Immature natural killer cell (primary cell): ENCODE data around the gene AP4S1. TPM values are rescaled to one million over a fixed set of nuclear protein-coding genes. Genes with fewer than 3 reads are reported as not detected.
"Not testable (repeated sequence)": the region's sequence is repeated elsewhere in the genome, so short reads cannot be mapped to it uniquely, and the experiment has no call there.

Experiments
- DNase-seq, 3 donors: peaks; one replicate each; pipeline ENCODE4 v3.0.0; 2022; ENCODE audit warnings: mixed read lengths in 1 of 3
- H3K27ac Mint-ChIP-seq, 6 donors: one replicate each; pipeline ENCODE4 v1.8.0; 2020; ENCODE audit warnings: mixed read lengths in 6 of 6, mild to moderate bottlenecking in 5 of 6, inconsistent platforms in 4 of 6, moderate library complexity in 3 of 6
- H3K27me3 Mint-ChIP-seq, 3 donors: one replicate each; pipeline ENCODE4 v1.8.0; 2020 to 2021; ENCODE audit warnings: low read depth in 3 of 3, mild to moderate bottlenecking in 3 of 3, mixed read lengths in 3 of 3, moderate library complexity in 3 of 3, inconsistent platforms in 1 of 3
- H3K36me3 Mint-ChIP-seq, 3 donors: one replicate each; pipeline ENCODE4 v1.8.0; 2020; ENCODE audit warnings: mixed read lengths in 3 of 3, inconsistent platforms in 2 of 3, mild to moderate bottlenecking in 2 of 3
- H3K4me1 Mint-ChIP-seq, 2 donors: one replicate each; pipeline ENCODE4 v1.8.0; 2020; ENCODE audit warnings: inconsistent platforms in 2 of 2, mild to moderate bottlenecking in 2 of 2, mixed read lengths in 2 of 2, moderate library complexity in 1 of 2
- H3K4me3 Mint-ChIP-seq, 5 donors: one replicate each; pipeline ENCODE4 v1.8.0; 2020; ENCODE audit warnings: mild to moderate bottlenecking in 5 of 5, mixed read lengths in 5 of 5, inconsistent platforms in 3 of 5, moderate library complexity in 3 of 5
- H3K9me3 Mint-ChIP-seq, 6 donors: one replicate each; pipeline ENCODE4 v1.8.0; 2020; ENCODE audit warnings: mild to moderate bottlenecking in 6 of 6, mixed read lengths in 6 of 6, inconsistent platforms in 4 of 6, moderate library complexity in 3 of 6
- polyA plus RNA-seq, 3 donors: library from polyadenylated mRNA; unstranded; fragments of 300-500 nt; fragmentation: Illumina TruSeq; gene quantifications; one replicate each; pipeline ENCODE4 v1.2.3, GENCODE V29; 2021

The AP4S1 gene
- polyA plus RNA-seq, result 1 to 10 TPM; 5.0 to 8.3 (median 5.3) TPM

- peaks cover 0 to 10% (median 0%) of the 10 kb centered on the region in 3 donors for H3K36me3 Mint-ChIP-seq
- no peaks in the 10 kb centered on the region for H3K9me3 Mint-ChIP-seq
- DNase-seq, result peak; percentile 47 to 53 (median 48)
- H3K4me3 Mint-ChIP-seq, result peak within 1 kb of the TSS; percentile 97 to 100 (median 99)
- H3K27ac Mint-ChIP-seq, result peak within 1 kb of the TSS; percentile 95 to 99 (median 98)
- peaks cover 4 to 10% (median 7%) of the 10 kb centered on the region in 3 donors for H3K27me3 Mint-ChIP-seq
- H3K4me1 Mint-ChIP-seq, result peaks cover 27 to 51% of the 10 kb centered on the region in 2 donors
Observed at GRCh38 chr14:31025367-31026076, at the start of gene AP4S1. Gene AP4S1 (plus strand): TSS chr14:31025649. CDS start chr14:31066197, 40,548 bp downstream.

GRCh38 chr14:30977752-30978151 is 47.7 kb upstream of the AP4S1 start:
- Mint-ChIP-seq H3K27ac (peak overlapping the region in 2 of 6 donors; percentile 2 to 31), H3K4me3 (no peak overlapping the region), H3K9me3 (no peaks in the 10 kb centered on the region), H3K27me3 (peaks cover 0 to 5% (median 0%) of the 10 kb centered on the region in 3 donors), H3K4me1 (peaks cover 38 to 55% of the 10 kb centered on the region in 2 donors), H3K36me3 (no peaks in the 10 kb centered on the region)
- no peak for DNase-seq

- DNase-seq, result peak; percentile 38 to 58 (median 46)
- H3K4me3 Mint-ChIP-seq, H3K9me3 Mint-ChIP-seq, H3K27me3 Mint-ChIP-seq, H3K36me3 Mint-ChIP-seq: not testable (repeated sequence)
- Mint-ChIP-seq H3K27ac (peak overlapping the region in 2 of 6 donors; percentile 6 to 30), H3K4me1 (peaks cover 18 to 31% of the 10 kb centered on the region in 2 donors)
Observed at GRCh38 chr14:30980106-30980704, 45.2 kb upstream of the AP4S1 start.

GRCh38 chr14:30980980-30981379 is 44.5 kb upstream of the AP4S1 start:
- no peaks in the 10 kb centered on the region for H3K9me3 Mint-ChIP-seq
- H3K4me3 Mint-ChIP-seq, result no peak overlapping the region
- peaks cover 16 to 30% of the 10 kb centered on the region in 2 donors for H3K4me1 Mint-ChIP-seq
- no peak overlapping the region for H3K27ac Mint-ChIP-seq
- H3K36me3 Mint-ChIP-seq, result no peaks in the 10 kb centered on the region
- DNase-seq, result no peak
- H3K27me3 Mint-ChIP-seq, result peaks cover 0 to 2% (median 0%) of the 10 kb centered on the region in 3 donors

GRCh38 chr14:30982533-30982932 is 42.9 kb upstream of the AP4S1 start:
- no peaks in the 10 kb centered on the region for H3K9me3 Mint-ChIP-seq
- no peak for DNase-seq
- H3K36me3 Mint-ChIP-seq, result no peaks in the 10 kb centered on the region
- H3K27ac Mint-ChIP-seq, result no peak overlapping the region
- H3K27me3 Mint-ChIP-seq, result peaks cover 0 to 1% (median 0%) of the 10 kb centered on the region in 3 donors
- peaks cover 12 to 29% of the 10 kb centered on the region in 2 donors for H3K4me1 Mint-ChIP-seq
- H3K4me3 Mint-ChIP-seq, result no peak overlapping the region

- Mint-ChIP-seq H3K36me3 (no peaks in the 10 kb centered on the region), H3K27me3 (no peaks in the 10 kb centered on the region), H3K4me3 (no peak overlapping the region), H3K4me1 (peaks cover 9 to 30% of the 10 kb centered on the region in 2 donors), H3K27ac (no peak overlapping the region), H3K9me3 (no peaks in the 10 kb centered on the region)
- DNase-seq, result no peak
Observed at GRCh38 chr14:30983858-30984257, 41.6 kb upstream of the AP4S1 start.

- H3K9me3 Mint-ChIP-seq, result no peaks in the 10 kb centered on the region
- peaks cover 11 to 37% of the 10 kb centered on the region in 2 donors for H3K4me1 Mint-ChIP-seq
- no peak overlapping the region for H3K4me3 Mint-ChIP-seq
- H3K27me3 Mint-ChIP-seq, result no peaks in the 10 kb centered on the region
- no peak for DNase-seq
- no peaks in the 10 kb centered on the region for H3K36me3 Mint-ChIP-seq
- H3K27ac Mint-ChIP-seq, result no peak overlapping the region
Observed at GRCh38 chr14:30985796-30986195, 39.7 kb upstream of the AP4S1 start.

GRCh38 chr14:30988509-30988908 is 36.9 kb upstream of the AP4S1 start:
- no peak for DNase-seq
- Mint-ChIP-seq H3K4me1 (peaks cover 17 to 51% of the 10 kb centered on the region in 2 donors), H3K9me3 (no peaks in the 10 kb centered on the region), H3K36me3 (no peaks in the 10 kb centered on the region), H3K27me3 (peaks cover 0 to 1% (median 0%) of the 10 kb centered on the region in 3 donors), H3K4me3 (no peak overlapping the region), H3K27ac (peak overlapping the region in 2 of 6 donors; percentile 43 to 66)

GRCh38 chr14:30990770-30991169 is 34.7 kb upstream of the AP4S1 start:
- no peak overlapping the region for H3K27ac Mint-ChIP-seq
- no peak for DNase-seq
- H3K27me3 Mint-ChIP-seq, result peaks cover 0 to 1% (median 0%) of the 10 kb centered on the region in 3 donors
- no peaks in the 10 kb centered on the region for H3K9me3 Mint-ChIP-seq
- H3K36me3 Mint-ChIP-seq, result no peaks in the 10 kb centered on the region
- H3K4me1 Mint-ChIP-seq, result peaks cover 25 to 62% of the 10 kb centered on the region in 2 donors
- no peak overlapping the region for H3K4me3 Mint-ChIP-seq

- H3K4me3 Mint-ChIP-seq, result peak overlapping the region in 1 of 5 donors; percentile 17
- no peaks in the 10 kb centered on the region for H3K36me3 Mint-ChIP-seq
- peaks cover 0 to 1% (median 0%) of the 10 kb centered on the region in 3 donors for H3K27me3 Mint-ChIP-seq
- DNase-seq, result no peak
- H3K4me1 Mint-ChIP-seq, result peaks cover 27 to 62% of the 10 kb centered on the region in 2 donors
- H3K9me3 Mint-ChIP-seq, result no peaks in the 10 kb centered on the region
- peak overlapping the region in 4 of 6 donors; percentile 12 to 67 (median 48) for H3K27ac Mint-ChIP-seq
Observed at GRCh38 chr14:30991408-30991807, 34.0 kb upstream of the AP4S1 start.

- H3K36me3 Mint-ChIP-seq, result peaks cover 6 to 10% (median 8%) of the 10 kb centered on the region in 3 donors
- peaks cover 27 to 68% of the 10 kb centered on the region in 2 donors for H3K4me1 Mint-ChIP-seq
Observed at GRCh38 chr14:30993071-30993470, 32.4 kb upstream of the AP4S1 start.

GRCh38 chr14:30994681-30995620 is 30.5 kb upstream of the AP4S1 start:
- no peak overlapping the region for H3K4me3 Mint-ChIP-seq

More at GRCh38 chr14:30993071-30993470, 32.4 kb upstream of the AP4S1 start:
- DNase-seq, result no peak
- Mint-ChIP-seq H3K4me3 (no peak overlapping the region), H3K27ac (no peak overlapping the region), H3K27me3 (peaks cover 0 to 1% (median 0%) of the 10 kb centered on the region in 3 donors), H3K9me3 (peaks cover 0 to 9% (median 0%) of the 10 kb centered on the region in 6 donors)

GRCh38 chr14:30995689-30996088 is 29.8 kb upstream of the AP4S1 start:
- Mint-ChIP-seq H3K27me3 (peaks cover 0 to 1% (median 0%) of the 10 kb centered on the region in 3 donors), H3K9me3 (peaks cover 0 to 16% (median 5%) of the 10 kb centered on the region in 6 donors), H3K4me3 (no peak overlapping the region), H3K36me3 (peaks cover 19 to 24% (median 21%) of the 10 kb centered on the region in 3 donors), H3K27ac (peak overlapping the region in 1 of 6 donors; percentile 22), H3K4me1 (peaks cover 25 to 76% of the 10 kb centered on the region in 2 donors)
- DNase-seq, result no peak

More at GRCh38 chr14:30994681-30995620, 30.5 kb upstream of the AP4S1 start:
- H3K9me3 Mint-ChIP-seq, result peaks cover 0 to 16% (median 5%) of the 10 kb centered on the region in 6 donors
- peaks cover 23 to 70% of the 10 kb centered on the region in 2 donors for H3K4me1 Mint-ChIP-seq
- DNase-seq, result no peak
- peak overlapping the region in 5 of 6 donors; percentile 22 to 64 (median 39) for H3K27ac Mint-ChIP-seq
- peaks cover 19 to 24% (median 21%) of the 10 kb centered on the region in 3 donors for H3K36me3 Mint-ChIP-seq
- H3K27me3 Mint-ChIP-seq, result peaks cover 0 to 1% (median 0%) of the 10 kb centered on the region in 3 donors
